K562 (cell line): Measurements from ENCODE around the gene TXNIP. TPM values are rescaled to one million over a fixed set of nuclear protein-coding genes. Genes with fewer than 3 reads are reported as not detected.

Source experiments
- ARID1B ChIP-seq: fragments of 450-650 bp; IDR thresholded peaks from 2 replicates; pipeline ENCODE4 v1.6.1; 2016; ENCODE audit warnings: antibody characterized with exemption, mild to moderate bottlenecking, inconsistent platforms
- ARID3A ChIP-seq: IDR thresholded peaks from 2 replicates; pipeline ENCODE4 v1.6.1; 2012; ENCODE audit warnings: low read depth, low read length, improper control_type of control experiment, borderline replicate concordance
- HMGN3 ChIP-seq: IDR thresholded peaks from 2 replicates; pipeline ENCODE4 v1.6.1; 2011; ENCODE audit warnings: borderline replicate concordance, low read depth, mild to moderate bottlenecking, mixed read lengths, low read length; ENCODE audit not compliant: insufficient read length; ENCODE audit errors: extremely low read depth
- HNRNPL ChIP-seq: fragments of 200-400 bp; formaldehyde crosslinking; IDR thresholded peaks from 2 replicates; pipeline ENCODE4 v1.6.1; 2017; ENCODE audit warnings: low read depth, mild to moderate bottlenecking, low read length
- LEF1 ChIP-seq: fragments of 450-650 bp; IDR thresholded peaks from 2 replicates; pipeline ENCODE4 v1.6.1; 2016; ENCODE audit warnings: mild to moderate bottlenecking
- MXD1 ChIP-seq: fragments of 250-450 bp; sonication (Bioruptor Pico); IDR thresholded peaks from 2 replicates; pipeline ENCODE4 v1.8.0; 2021; ENCODE audit warnings: borderline replicate concordance, mild to moderate bottlenecking, moderate library complexity; ENCODE audit not compliant: poor library complexity, severe bottlenecking
- NCOA1 ChIP-seq: fragments of 450-650 bp; IDR thresholded peaks from 2 replicates; pipeline ENCODE4 v1.6.1; 2016; ENCODE audit warnings: low read depth
- SMAD2 ChIP-seq: fragments of 150-350 bp; IDR thresholded peaks from 2 replicates; pipeline ENCODE4 v1.6.1; 2014; ENCODE audit warnings: low read depth, mild to moderate bottlenecking, low read length
- SMARCB1 ChIP-seq: IDR thresholded peaks from 2 replicates; pipeline ENCODE4 v1.6.1; 2011; ENCODE audit warnings: improper control_type of control experiment, low read depth; ENCODE audit not compliant: insufficient read length
- SNIP1 ChIP-seq: fragments of 450-650 bp; IDR thresholded peaks from 2 replicates; pipeline ENCODE4 v1.7.1; 2017; ENCODE audit warnings: low read depth, mild to moderate bottlenecking
- TCFL5 ChIP-seq: fragments of 250-450 bp; sonication (Bioruptor Pico); conservative IDR thresholded peaks from 2 replicates; pipeline ENCODE4 v1.6.1; 2021; ENCODE audit warnings: mild to moderate bottlenecking, moderate library complexity, matching md5 sums
- ZNF512 ChIP-seq: IDR thresholded peaks from 2 replicates; pipeline ENCODE4 v1.6.1; 2016; ENCODE audit warnings: missing genetic modification characterization, missing compliant biosample characterization
- ZNF780A ChIP-seq: fragments of 250-450 bp; sonication (Bioruptor Pico); IDR thresholded peaks from 2 replicates; pipeline ENCODE4 v1.5.0; 2021; ENCODE audit warnings: mild to moderate bottlenecking
- ZNF830 ChIP-seq: fragments of 250-450 bp; sonication (Bioruptor Pico); IDR thresholded peaks from 2 replicates; pipeline ENCODE4 v1.5.0; 2021; ENCODE audit warnings: mild to moderate bottlenecking
- polyA plus RNA-seq, 8 experiments: library from polyadenylated mRNA; depleted of rRNA in 4 of 8; stranded (reverse) in 5 of 8; unstranded in 3 of 8; fragments of >200 nt; fragmentation: Nextera tagmentation in 2 of 8; fragmentation: Illumina TruSeq in 1 of 8; extraction: Ambion mirVana in 2 of 8; extraction: Trizol in 1 of 8; gene quantifications; 2 replicates each; pipeline versions ENCODE4 v1.2.1 to v1.2.3, GENCODE V29; 2011 to 2014; ENCODE audit warnings: inconsistent platforms in 1 of 8, missing spikeins in 1 of 8
- total RNA-seq, 7 experiments: library from RNA; depleted of rRNA in 6 of 7; stranded (reverse); fragments of >200 nt in 6 of 7; fragmentation: Illumina TruSeq in 2 of 7; extraction: Trizol in 2 of 7; gene quantifications; 2 replicates each; pipeline versions ENCODE4 v1.2.1 to v1.2.3, GENCODE V29; 2011 to 2021; ENCODE audit warnings: low replicate concordance in 1 of 7
- TF ChIP-seq, protein P1 (sequence below): fragments of 450-650 bp; IDR thresholded peaks from 2 replicates; pipeline ENCODE4 v1.6.1; 2018; ENCODE audit not compliant: partially characterized antibody

The TXNIP gene
- total and polyA plus RNA-seq, 9 of the 15 experiments (the other 6 are each of a cell fraction or from before 2014, with no cell fraction given), result 120 to 499 (median 257) TPM

DNA sequence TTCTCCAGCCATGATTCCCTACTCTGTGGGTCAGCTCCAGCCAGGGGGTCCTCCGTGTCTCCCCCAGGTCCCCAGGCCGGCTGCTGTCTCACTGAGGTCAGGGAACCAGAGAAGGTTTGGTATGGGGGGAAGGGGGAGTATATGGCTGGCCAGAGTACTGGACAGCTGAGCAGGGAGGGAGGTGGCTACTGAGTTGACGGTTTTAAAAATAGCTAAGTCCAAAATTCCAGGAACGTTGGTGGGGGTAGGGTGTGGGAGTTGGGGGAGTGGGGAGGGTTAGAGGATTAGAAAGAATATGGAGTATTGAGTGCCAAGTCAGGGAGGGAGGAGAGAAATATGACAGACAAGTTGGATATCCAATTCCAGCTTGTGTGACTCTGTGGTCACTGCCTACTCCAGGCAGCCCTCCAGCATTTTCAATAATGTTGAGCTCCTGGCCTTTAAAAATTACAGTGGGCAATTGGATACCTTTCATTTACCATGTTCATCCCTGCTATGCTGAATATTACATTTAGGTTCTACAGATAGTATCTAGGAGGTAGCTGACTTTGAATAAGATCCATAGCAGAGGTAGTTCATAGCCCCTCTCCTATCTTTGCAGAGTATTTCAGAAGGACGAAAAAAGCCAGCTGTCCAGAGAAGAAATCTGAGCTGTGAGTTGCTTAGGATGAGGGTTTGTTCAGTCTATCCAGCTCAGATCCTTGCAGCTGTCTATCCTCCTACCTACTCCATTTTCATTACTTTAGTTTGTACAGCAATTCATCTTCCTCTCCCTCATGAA lies 25.4 kb upstream of the TXNIP start, which contains the start of gene HJV (continued):
- TF ChIP-seq, protein P1, sequence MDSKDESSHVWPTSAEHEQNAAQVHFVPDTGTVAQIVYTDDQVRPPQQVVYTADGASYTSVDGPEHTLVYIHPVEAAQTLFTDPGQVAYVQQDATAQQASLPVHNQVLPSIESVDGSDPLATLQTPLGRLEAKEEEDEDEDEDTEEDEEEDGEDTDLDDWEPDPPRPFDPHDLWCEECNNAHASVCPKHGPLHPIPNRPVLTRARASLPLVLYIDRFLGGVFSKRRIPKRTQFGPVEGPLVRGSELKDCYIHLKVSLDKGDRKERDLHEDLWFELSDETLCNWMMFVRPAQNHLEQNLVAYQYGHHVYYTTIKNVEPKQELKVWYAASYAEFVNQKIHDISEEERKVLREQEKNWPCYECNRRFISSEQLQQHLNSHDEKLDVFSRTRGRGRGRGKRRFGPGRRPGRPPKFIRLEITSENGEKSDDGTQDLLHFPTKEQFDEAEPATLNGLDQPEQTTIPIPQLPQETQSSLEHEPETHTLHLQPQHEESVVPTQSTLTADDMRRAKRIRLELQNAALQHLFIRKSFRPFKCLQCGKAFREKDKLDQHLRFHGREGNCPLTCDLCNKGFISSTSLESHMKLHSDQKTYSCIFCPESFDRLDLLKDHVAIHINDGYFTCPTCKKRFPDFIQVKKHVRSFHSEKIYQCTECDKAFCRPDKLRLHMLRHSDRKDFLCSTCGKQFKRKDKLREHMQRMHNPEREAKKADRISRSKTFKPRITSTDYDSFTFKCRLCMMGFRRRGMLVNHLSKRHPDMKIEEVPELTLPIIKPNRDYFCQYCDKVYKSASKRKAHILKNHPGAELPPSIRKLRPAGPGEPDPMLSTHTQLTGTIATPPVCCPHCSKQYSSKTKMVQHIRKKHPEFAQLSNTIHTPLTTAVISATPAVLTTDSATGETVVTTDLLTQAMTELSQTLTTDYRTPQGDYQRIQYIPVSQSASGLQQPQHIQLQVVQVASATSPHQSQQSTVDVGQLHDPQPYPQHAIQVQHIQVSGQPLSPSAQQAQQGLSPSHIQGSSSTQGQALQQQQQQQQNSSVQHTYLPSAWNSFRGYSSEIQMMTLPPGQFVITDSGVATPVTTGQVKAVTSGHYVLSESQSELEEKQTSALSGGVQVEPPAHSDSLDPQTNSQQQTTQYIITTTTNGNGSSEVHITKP, result peak; percentile 50
- TF ChIP-seq ZNF830 (CRISPR knock-in tag), result no peak
- TF ChIP-seq HMGN3, result no peak
- TF ChIP-seq NCOA1, result peak; percentile 49; the same call in 1 of the 2 replicates
- no peak for TF ChIP-seq TCFL5 (CRISPR knock-in tag)
- peak; percentile 20 for TF ChIP-seq ARID3A
- no peak for TF ChIP-seq ZNF512 (tag)
- TF ChIP-seq HNRNPL, result no peak
- no peak for TF ChIP-seq SMAD2
- peak; percentile 62 for TF ChIP-seq ARID1B
- no peak for TF ChIP-seq SNIP1
- peak; percentile 63; the same call in 1 of the 2 replicates for TF ChIP-seq LEF1
- no peak for TF ChIP-seq ZNF780A (CRISPR knock-in tag)
- no peak for TF ChIP-seq SMARCB1
- no peak for TF ChIP-seq MXD1 (CRISPR knock-in tag)
